ENCODE data around the gene ITSN2.

The ITSN2 gene

DNA sequence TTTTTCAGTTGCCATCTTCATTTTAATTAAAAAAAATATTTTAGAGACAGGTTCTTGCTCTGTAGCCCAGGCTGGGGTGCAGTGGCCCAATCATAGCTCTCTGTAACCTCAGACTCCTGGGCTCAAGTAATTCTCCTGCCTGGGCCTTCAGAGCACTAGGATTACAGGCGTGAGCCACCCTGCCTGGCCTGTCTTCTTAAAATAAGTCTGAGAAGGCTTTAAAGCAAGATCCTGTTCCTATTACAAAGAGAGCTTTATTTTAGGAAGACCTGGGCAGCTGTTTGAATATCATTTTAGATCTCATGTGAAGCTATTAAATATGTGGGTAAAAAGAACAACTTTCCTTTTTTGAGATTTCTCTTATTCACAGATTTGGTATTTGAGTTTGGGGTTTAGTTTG is 184.0 kb downstream of the ITSN2 start:
- DNase-seq (ENCODE audit: low spot score): no peak

DNA sequence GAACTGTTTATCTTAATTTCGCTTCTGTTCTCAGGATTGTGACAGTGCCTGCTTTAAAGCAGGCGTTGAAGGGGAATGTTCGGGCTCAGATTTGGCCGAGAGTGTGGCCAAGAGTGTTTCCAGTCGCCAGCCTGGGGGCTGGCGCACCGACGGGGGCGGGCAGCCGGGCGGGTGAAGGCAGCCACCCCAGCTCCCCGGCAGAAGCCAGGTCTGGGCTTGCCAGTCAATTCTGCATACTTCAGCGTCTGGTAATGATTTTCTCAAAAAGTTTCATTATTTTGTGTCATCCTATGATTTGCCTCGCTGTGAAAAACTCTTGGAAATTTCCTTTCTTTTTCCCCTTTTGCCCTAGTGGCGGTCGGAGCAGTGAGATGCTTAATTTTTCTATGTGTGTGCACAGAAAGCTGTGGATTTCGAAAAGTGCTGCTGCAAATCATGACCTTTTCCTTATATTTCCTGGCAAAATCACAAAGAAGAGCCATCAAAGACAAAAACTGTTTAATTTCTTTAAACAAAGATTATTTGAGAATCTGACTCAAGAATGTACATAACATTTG is 184.6 kb downstream of the ITSN2 start:
- DNase-seq (ENCODE audit: low spot score): peak; percentile 79

DNA sequence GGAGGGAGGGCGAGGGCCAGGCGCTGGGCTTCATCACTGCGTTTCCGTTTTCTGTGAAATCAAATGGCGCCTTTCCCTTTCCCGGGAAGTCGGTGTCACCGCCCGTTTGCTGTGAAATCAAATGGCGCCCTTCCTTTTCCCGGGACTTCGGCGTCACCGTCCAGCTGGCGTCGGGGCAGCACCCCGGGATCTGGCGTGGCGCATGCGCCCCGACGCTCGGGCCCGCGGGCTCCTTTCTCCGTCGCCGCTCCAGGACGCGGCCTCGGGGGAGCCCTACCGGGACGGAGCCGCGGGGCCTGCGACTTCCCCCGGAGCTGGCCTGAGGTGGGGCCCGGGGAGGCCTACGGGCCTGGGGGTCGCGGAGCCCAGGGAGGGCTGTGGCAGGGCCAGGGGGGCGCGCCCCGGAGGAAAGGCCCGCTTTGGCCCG is 185.5 kb downstream of the ITSN2 start, which contains the start of gene FAM228A:
TSS of gene FAM228A (plus strand) at position 203 of the 427 bp plus-strand sequence. CDS start 428 bp downstream, outside the sequence.
- DNase-seq (ENCODE audit: low spot score): peak; percentile 77

DNA sequence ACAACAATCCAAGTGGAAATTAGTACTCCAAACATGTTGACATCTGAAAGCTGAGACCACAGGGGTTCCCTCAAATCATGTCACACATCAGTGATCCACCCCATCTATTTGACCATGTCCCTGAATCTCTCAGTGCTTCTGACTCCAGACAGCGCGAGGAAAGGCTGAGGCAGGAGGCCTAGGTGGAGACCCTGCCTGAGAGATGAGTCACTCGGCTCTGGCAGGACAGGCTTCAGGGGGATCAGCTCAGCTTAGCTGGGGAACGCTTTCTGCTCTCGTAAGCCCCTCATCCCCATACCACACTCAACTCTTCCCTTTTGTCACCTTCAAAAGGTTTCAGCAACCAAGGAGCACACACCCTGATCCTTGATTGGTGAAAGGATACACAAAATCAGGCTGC is 191.3 kb downstream of the ITSN2 start:
- DNase-seq (ENCODE audit: low spot score): no peak

DNA sequence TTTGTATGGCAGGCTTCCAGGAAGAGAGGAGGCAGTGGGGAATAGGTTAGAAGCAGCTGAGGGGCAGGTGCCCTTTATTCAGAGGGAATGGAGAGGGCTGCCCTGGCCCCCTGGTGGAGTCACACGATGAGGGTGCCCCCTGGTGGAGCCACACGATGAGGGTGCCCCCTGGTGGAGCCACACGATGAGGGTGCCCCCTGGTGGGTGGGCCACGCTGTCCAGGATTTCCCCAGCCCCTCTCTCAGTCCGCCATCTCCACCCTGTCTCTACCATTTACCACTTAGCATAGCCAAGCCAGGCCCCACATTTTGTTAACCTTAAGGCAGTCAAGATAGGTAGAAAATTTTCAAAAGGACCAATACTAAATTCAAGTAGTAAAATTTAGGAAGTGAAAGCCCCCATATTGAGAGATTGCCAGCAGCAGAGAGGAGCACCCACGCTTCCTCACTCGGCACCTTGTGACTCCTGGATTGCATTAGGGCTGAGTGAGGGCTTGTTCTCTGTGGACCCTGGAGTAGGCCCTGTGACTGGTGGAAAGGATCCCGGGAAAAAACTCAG is 195.8 kb downstream of the ITSN2 start:
- peak; percentile 42 for DNase-seq (ENCODE audit: low spot score)

DNA sequence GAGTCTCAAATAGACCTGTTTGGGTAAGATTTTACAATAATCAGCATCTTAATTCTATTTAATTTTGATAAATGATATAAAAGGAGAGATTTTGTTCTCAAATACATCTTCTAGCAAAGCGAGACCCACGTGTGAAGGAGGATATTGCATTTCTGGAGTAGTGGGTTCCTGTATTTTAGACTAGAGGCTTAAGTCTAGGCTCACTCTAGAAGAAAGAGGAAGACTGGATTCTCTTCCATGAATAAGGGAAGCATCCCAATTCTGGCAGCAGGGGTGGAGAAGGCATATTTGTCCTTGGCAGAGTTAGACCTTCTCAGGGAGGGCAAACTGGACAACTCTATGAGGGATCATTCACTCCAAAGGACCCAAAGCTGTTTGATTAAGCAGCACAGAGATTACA is 196.7 kb downstream of the ITSN2 start:
- no peak for DNase-seq (ENCODE audit: low spot score)

DNA sequence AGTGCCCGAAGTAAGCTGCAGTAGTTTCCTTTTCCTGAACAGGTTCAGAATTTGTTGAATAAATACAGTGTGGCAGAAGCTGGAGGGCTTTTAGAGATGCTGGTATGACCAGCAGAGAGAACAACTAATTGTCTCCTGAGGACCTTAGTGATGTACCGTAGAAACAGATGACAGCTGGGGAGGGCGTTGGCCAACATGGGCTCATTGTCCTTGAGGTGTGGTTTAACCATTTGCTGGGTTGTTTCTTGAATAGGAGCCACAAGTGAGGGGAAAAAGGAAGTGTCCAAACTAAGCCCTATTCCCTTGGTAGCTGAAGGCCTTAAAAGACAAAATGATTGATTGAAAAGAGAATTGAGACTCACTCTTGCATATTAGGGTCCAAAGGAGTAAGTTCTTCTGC is 197.2 kb downstream of the ITSN2 start:
- DNase-seq (ENCODE audit: low spot score): no peak

DNA sequence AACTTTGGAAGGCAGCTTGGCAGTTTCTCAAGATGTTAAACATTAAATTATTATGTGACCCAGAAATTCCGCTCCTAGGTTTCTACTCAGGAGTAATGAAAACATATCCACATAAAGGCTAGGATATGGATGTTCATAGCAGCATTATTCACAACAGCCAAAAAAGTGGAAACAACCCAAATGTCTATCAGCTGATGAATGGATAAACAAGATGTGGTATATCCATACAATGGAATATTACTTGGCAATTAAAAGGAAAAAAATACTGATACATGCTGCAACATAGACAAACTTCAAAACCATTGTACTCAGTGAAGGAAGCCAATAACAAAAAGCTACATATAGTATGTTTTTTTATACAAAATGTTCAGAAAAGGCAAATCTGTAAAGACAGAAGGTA is 197.8 kb downstream of the ITSN2 start:
- no peak for DNase-seq (ENCODE audit: low spot score)

DNA sequence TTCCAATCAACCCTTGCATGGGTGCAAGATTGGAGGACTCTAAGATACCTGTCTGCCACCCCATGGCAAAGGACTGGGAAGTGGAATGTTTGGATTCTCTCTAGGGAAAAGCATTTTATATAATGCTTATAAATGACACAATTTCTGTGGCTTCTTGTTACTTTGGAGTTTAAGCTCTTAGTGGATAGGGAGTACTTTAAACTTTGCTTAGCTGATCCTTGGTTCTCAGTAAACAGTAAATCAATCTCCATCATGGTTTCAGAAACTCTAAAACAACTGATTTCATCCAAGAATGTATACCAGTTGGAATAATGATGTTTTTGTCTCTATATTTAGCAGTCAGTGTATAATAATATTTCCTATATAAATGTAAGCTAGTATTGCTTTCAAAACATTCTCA is 199.6 kb downstream of the ITSN2 start:
- no peak for DNase-seq (ENCODE audit: low spot score)

DNA sequence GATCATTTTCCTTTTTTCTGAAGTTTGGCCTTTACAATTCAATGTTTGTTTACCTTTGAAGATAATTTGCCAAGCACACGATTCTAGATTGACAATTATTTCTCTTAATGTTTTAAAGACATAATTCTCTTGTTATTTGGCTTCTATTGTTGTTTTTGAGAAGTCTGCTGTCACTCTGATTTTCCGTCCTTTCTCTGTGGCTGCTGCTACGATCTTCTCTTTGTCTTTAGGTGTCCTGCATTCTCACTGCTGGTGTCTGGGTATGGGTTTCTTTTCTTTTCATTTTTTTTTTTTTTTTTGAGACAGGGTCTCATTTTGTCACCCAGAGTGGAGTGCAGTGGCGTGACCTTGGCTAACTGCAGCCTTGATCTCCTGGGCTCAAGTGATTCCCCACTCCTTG is 200.6 kb downstream of the ITSN2 start:
- no peak for DNase-seq (ENCODE audit: low spot score)

DNA sequence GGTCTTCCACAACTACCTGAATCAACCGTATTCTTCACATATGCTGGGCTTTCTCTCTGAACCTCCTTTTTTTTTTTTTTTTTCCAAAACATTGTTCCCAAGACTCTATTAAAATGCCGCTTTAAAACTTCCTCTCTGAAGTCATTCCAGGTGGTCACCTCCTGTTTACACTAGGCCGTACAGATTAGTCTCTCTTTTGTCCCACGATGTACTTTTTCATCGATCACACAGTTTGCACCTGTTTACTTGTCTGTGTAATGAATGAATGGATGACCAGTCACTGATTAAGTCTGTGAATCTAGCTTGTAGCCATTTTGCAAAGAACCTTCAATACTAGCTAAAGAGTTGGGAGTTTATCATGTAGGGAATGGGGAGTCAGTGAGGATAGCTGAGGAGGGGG is 202.2 kb downstream of the ITSN2 start:
- no peak for DNase-seq (ENCODE audit: low spot score)

DNA sequence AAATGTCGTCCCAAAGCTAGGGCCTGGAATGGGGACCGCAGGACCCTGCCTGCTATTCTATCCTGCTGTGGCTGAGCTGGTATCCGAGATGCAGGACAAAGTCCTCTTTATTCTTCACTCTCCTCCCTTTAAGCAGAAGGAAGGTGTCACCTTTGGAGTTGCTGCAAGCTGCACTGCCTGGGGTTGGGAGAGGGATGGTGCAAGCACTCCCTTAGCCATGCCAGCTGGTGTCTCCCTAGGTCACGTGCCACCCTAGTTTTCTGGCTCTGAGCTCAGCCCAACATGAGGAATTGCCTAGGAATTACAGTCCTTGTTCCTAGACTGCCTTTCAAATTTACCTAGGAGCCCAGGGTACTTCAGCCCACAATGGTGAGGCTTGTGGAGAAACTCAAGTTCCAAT is 206.9 kb downstream of the ITSN2 start:
- no peak for DNase-seq (ENCODE audit: low spot score)

Data from AG20443 (cell line).